ENCODE data around the gene STAG2. TPM values are rescaled to one million over a fixed set of nuclear protein-coding genes. Genes with fewer than 3 reads are reported as not detected.

STAG2 gene
- total and polyA plus RNA-seq, 2 donors = 37.9 to 168 TPM

DNA sequence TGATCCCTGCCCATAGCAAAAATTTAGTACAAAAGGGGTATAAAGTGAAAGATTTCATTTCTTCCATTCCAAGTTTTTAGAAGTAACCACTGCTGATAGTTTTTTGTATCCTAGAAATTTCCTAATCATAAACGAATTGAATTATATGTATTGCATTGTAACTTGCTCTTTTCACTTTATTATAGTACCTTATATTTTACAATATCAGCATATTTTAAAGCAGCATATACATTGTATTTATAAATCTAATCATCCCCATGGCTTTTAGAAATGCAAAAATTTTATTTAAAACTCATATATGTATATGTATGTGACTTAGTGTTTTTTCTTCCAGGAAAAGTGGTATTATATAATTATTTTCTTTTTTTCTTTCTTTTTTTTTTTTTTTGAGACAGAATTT is 27.7 kb downstream of the STAG2 start:
- H3K4me1 ChIP-seq (ENCODE audit: insufficient read depth) = no peaks in the 10 kb centered on the region

DNA sequence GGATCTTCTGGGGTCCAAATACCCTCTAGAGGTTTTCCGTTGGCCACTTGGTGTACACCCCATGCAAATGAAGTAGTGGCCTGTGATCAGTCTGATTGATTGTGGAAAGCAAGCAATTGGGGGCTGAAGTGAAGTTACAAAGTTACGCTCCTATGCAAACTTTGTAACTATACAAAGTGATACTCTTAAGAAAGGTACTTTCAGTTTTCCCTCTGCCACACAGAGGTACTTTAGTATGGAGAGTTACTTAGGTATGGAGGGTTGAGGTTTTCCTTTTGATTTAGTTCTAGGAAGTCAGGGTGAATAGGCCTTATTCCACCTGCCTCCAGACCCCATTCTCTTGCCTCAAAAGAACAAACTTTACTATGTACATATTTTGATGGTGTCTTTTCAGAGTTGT is 28.7 kb downstream of the STAG2 start:
- Histone ChIP-seq H3K36me3 (ENCODE audit: insufficient read depth) (no peaks in the 10 kb centered on the region), H3K4me3 (ENCODE audit: low read depth, low read length) (no peak overlapping the region), H3K4me1 (ENCODE audit: insufficient read depth) (no peaks in the 10 kb centered on the region), H3K27ac (ENCODE audit: low read depth) (no peak overlapping the region)
- no peak for DNase-seq (ENCODE audit: extremely low spot score)
- 99% methylated on average over 2 of the region's 2 CpGs for WGBS

More for the DNA sequence above, 27.7 kb downstream of the STAG2 start:
- no peak for DNase-seq (ENCODE audit: extremely low spot score)
- no peak overlapping the region for H3K27ac ChIP-seq (ENCODE audit: low read depth)
- H3K36me3 ChIP-seq (ENCODE audit: insufficient read depth) = no peaks in the 10 kb centered on the region
- 60% methylated on average over 1 of the region's 1 CpG for WGBS
- H3K4me3 ChIP-seq (ENCODE audit: low read depth, low read length) = no peak overlapping the region

DNA sequence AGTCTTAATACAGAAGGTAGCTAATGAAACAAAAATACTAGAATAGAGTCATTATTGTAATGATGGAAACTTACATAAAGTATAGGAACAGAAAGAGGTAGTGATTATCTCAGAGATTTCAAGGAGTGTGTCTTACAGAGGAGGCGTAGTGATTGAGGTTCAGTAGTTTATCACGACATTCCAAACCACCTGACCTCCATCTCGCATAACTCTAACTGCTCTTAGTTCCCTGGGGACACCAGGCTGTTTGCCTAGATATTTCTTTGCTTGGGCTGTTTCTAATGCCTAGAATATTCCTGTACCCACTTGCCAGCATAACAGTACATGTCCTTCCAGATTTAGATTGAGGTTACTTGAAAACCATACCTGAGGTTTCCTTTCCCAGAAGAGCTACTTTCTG is 29.1 kb downstream of the STAG2 start:
- no peak overlapping the region for H3K4me3 ChIP-seq (ENCODE audit: low read depth, low read length)
- 66% methylated on average over 3 of the region's 3 CpGs for WGBS
- DNase-seq (ENCODE audit: extremely low spot score) = no peak
- no peak overlapping the region for H3K27ac ChIP-seq (ENCODE audit: low read depth)
- H3K4me1 ChIP-seq (ENCODE audit: insufficient read depth) = no peaks in the 10 kb centered on the region
- no peaks in the 10 kb centered on the region for H3K36me3 ChIP-seq (ENCODE audit: insufficient read depth)

DNA sequence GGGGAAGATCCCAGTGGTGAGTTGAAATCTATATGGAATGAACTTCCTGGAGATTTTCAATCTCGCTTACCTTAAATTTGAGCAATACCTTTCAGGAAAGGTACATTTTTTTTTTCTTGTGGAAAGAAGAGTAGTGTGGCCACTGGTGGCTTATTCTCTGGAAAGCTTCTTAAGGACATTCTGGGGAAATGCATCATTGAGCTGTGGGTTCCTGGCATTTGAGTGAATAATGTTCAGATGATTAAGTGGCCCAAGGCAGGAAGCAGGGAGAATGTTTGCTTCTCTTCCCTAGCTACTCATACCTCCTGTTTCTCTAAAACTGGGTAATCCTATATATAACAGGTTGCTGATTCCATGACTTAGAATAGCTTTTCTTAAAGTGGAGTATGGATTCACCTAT is 31.8 kb downstream of the STAG2 start:
- 100% methylated on average over 1 of the region's 1 CpG for WGBS
- Histone ChIP-seq H3K4me1 (ENCODE audit: insufficient read depth) (no peaks in the 10 kb centered on the region), H3K4me3 (ENCODE audit: low read depth, low read length) (no peak overlapping the region), H3K27ac (ENCODE audit: low read depth) (no peak overlapping the region), H3K36me3 (ENCODE audit: insufficient read depth) (no peaks in the 10 kb centered on the region)
- DNase-seq (ENCODE audit: extremely low spot score) = no peak

DNA sequence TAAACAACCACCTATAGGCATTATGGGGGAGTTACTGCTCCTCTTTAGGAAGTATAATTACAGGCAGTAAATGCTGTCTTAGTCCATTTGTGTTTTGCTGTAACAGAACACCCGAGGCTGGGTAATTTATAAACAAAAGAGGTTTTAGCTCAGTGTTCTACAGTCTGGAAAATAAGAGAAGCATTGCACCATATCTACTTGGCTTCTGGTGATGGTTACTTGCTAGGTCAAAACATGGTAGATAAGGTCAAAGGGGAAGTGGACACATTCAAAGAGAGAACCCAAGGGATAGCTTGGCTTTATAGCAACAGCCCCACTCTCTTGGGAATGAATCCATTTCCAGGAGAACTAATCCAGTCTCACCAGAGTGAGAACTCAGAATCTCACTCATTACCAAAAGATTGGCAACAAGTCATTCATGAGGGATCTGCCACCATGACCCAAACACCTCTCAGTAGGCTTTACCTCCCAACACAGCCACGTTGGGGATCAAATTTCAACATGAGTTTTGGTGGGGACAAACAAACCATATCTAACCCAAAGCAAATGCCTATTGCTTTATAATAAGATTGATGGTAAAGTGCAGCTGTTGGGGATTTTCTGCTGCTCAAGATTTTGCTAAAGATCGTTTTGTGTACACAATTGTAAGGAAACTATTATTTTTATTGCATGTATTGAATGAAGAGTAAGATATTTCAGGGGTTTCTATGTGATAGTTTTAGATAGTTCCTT is 32.6 kb downstream of the STAG2 start:
- Histone ChIP-seq H3K27ac (ENCODE audit: low read depth) (no peak overlapping the region), H3K4me1 (ENCODE audit: insufficient read depth) (no peaks in the 10 kb centered on the region), H3K36me3 (ENCODE audit: insufficient read depth) (no peaks in the 10 kb centered on the region), H3K4me3 (ENCODE audit: low read depth, low read length) (no peak overlapping the region)
- 21% methylated on average over 3 of the region's 3 CpGs for WGBS
- no peak for DNase-seq (ENCODE audit: extremely low spot score)

DNA sequence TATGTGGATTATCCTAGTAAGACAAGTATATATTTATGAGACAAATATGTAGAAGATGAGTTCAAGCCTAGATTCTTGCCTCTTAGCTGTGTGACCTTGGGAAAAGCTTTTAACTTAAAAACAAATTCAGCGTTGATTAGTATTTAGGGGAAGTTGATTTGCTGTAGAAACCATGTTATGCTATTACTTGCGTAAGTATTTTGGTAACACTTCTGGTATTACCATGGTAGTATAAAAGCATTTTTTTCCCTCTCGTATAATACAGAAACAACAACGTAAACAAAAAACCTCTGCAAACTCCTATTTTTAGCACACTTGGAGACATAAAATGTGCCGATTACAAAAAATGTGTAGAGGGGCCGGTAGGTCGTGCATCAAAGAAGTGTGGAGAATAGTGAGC is 33.2 kb downstream of the STAG2 start:
- Histone ChIP-seq H3K27ac (ENCODE audit: low read depth) (no peak overlapping the region), H3K4me1 (ENCODE audit: insufficient read depth) (no peaks in the 10 kb centered on the region), H3K4me3 (ENCODE audit: low read depth, low read length) (no peak overlapping the region), H3K36me3 (ENCODE audit: insufficient read depth) (no peaks in the 10 kb centered on the region)
- DNase-seq (ENCODE audit: extremely low spot score) = no peak
- WGBS = 48% methylated on average over 7 of the region's 7 CpGs

DNA sequence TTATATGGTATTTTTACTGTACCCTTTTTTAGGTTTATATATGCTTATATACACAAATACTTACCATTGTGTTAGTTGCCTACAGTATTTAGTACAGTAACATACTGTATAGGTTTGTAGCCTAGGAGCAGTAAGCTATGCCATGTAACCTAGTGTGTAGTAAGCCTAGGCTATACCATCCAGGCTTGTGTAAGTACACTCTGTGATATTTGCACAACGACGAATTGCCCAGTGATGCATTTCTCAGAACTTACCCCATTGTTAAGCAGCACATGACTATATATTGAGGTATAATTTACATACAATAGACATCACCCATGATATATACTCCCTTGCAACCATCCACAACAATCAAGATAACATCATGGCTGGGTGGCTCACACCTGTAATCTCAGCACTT is 40.1 kb downstream of the STAG2 start:
- no peak overlapping the region for H3K27ac ChIP-seq (ENCODE audit: low read depth)
- no peaks in the 10 kb centered on the region for H3K36me3 ChIP-seq (ENCODE audit: insufficient read depth)
- no peak overlapping the region for H3K4me3 ChIP-seq (ENCODE audit: low read depth, low read length)
- whole genome bisulfite sequencing = 97% methylated on average over 2 of the region's 2 CpGs
- no peaks in the 10 kb centered on the region for H3K4me1 ChIP-seq (ENCODE audit: insufficient read depth)
- DNase-seq (ENCODE audit: extremely low spot score) = no peak

DNA sequence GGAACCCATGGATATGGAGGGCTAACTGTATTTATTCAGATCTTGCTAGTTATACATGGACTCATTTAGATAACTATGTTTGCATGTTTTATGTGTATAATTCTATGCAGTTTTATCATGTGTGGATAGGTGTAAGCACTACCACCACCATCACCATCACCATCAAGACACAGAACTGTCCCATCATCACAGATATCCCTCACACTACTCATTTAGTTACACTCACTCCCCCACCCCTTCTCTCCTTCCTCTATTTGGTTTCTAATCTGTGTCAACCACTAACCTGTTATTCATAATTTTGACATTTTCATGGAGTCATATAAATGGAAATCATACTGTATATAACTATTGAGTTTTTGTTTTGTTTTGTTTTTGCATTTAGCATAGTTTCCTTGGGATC is 43.7 kb downstream of the STAG2 start:
- Histone ChIP-seq H3K4me3 (ENCODE audit: low read depth, low read length) (no peak overlapping the region), H3K36me3 (ENCODE audit: insufficient read depth) (no peaks in the 10 kb centered on the region), H3K4me1 (ENCODE audit: insufficient read depth) (no peaks in the 10 kb centered on the region), H3K27ac (ENCODE audit: low read depth) (no peak overlapping the region)
- DNase-seq (ENCODE audit: extremely low spot score) = no peak

DNA sequence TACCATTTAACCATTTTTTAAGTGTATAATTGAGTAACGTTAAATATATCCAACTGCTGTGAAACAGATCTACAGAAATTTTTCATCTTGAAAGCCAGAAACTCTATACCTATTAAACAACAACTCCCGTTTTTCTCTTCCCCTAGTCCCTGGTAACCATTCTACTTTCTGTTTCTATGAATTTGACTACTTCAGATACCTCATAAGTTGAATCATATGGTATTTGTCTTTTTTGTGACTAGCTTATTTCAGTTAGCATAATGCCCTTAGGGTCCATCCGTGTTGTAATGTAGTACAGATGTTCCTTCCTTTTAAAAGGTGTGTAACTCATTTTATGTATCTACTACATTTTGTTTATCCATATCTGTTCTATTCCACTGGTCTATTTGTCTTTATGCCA is 48.7 kb downstream of the STAG2 start:
- no peak overlapping the region for H3K4me3 ChIP-seq (ENCODE audit: low read depth, low read length)
- H3K36me3 ChIP-seq (ENCODE audit: insufficient read depth) = no peaks in the 10 kb centered on the region
- no peak overlapping the region for H3K27ac ChIP-seq (ENCODE audit: low read depth)
- WGBS = 92% methylated on average over 3 of the region's 3 CpGs
- no peaks in the 10 kb centered on the region for H3K4me1 ChIP-seq (ENCODE audit: insufficient read depth)
- DNase-seq (ENCODE audit: extremely low spot score) = no peak

DNA sequence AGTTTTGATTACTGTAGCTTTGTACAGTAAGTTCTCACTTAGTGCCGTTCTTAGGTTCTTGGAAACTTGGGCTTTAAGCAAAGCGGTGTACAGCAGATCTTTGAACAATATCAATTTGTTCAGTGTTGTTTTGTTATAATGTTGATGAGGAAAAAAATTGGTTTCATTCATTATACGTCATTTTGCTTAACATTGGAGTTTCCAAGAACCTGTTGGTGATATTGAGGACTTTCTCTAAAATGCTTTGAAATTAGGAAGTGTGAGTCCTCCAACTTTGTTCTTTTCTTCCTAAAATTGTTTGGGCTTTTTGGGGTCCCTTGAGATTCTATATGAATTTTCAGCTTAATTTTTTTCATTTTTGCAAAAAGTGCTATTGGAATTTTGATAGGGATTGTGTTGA is 49.1 kb downstream of the STAG2 start:
- Histone ChIP-seq H3K27ac (ENCODE audit: low read depth) (no peak overlapping the region), H3K4me1 (ENCODE audit: insufficient read depth) (no peaks in the 10 kb centered on the region), H3K4me3 (ENCODE audit: low read depth, low read length) (no peak overlapping the region), H3K36me3 (ENCODE audit: insufficient read depth) (no peaks in the 10 kb centered on the region)
- DNase-seq (ENCODE audit: extremely low spot score) = no peak
- WGBS = 95% methylated on average over 3 of the region's 3 CpGs

DNA sequence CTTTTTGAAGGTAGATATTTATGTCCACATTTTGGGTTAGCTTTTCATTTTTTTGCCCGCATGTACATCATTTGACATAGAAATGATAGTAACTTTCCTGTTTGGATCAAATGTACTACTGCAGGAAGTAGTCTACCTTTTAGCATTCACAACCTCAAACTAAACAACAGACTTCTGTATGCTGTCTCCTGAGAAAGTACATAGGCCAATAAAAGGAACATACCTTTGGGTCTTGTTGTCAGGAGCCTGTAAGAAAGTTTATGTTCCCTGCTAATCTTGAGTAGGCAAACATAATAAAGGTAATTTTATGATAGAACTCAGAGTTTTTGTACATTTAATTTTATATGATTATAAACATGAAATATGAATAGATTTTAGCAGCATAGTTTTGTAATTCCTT is 54.2 kb downstream of the STAG2 start:
- 93% methylated on average over 1 of the region's 1 CpG for WGBS
- no peaks in the 10 kb centered on the region for H3K4me1 ChIP-seq (ENCODE audit: insufficient read depth)
- no peak for DNase-seq (ENCODE audit: extremely low spot score)
- no peak overlapping the region for H3K4me3 ChIP-seq (ENCODE audit: low read depth, low read length)
- H3K27ac ChIP-seq (ENCODE audit: low read depth) = no peak overlapping the region
- H3K36me3 ChIP-seq (ENCODE audit: insufficient read depth) = no peaks in the 10 kb centered on the region

DNA sequence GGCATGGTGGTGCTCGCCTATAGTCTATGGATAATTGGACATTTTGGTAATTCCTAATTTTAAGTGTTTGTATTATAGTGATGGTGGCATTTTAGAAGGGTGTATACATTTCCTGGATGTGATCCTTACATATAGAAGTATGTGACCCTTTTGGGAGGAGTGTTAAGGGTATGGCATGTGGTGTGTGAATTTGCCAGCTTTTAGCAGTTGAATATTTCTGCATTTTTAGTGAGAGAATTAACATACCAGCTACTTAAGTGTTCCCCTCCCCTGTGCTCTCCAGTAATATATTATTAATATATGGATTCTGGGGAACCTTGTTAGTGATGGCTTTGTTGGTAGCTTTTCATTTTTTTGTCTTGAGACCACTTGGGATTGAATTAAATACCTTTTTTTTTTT is 55.3 kb downstream of the STAG2 start:
- Histone ChIP-seq H3K4me1 (ENCODE audit: insufficient read depth) (no peaks in the 10 kb centered on the region), H3K27ac (ENCODE audit: low read depth) (no peak overlapping the region), H3K36me3 (ENCODE audit: insufficient read depth) (no peaks in the 10 kb centered on the region), H3K4me3 (ENCODE audit: low read depth, low read length) (no peak overlapping the region)
- no peak for DNase-seq (ENCODE audit: extremely low spot score)
- WGBS = 93% methylated on average over 1 of the region's 1 CpG

DNA sequence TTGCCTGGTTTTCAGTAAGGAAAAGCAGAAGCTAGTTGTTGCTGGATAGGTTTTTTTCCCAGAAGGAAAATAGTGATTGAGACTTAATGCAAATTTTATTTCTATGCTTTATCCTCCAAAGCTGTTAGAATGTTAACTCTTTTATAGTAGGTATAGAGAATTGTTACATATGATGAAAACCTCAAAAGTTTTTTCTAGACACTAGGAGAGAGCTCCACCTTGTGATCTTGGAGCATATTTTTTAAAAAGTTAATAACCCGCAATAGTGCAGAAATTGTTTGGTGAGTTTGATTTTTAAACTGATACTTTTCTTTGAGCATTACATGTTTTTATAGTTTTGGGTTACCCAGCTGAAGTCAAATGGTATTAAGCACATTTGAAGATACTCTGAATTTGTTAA is 56.5 kb downstream of the STAG2 start:
- Histone ChIP-seq H3K36me3 (ENCODE audit: insufficient read depth) (no peaks in the 10 kb centered on the region), H3K27ac (ENCODE audit: low read depth) (no peak overlapping the region), H3K4me3 (ENCODE audit: low read depth, low read length) (no peak overlapping the region), H3K4me1 (ENCODE audit: insufficient read depth) (no peaks in the 10 kb centered on the region)
- no peak for DNase-seq (ENCODE audit: extremely low spot score)
- 47% methylated on average over 1 of the region's 1 CpG for WGBS

DNA sequence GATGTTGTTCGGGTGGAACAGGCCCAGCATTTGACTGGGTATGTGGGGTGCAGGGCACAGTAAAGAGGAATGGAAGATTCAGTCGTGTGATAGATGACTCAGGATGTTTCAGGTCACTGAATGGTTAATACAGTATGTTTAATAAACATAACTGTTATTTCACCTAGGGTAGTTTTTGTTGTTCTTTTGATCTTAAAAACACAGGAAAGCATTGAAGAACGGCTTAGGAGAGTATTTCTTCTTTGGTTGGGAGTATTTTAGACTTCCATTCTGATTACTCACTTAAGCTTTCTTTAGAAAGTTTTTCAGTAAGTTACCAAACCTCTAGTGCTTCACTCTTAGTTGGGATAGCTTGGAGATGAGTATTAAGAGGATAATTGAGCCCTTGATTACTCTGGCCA is 62.3 kb downstream of the STAG2 start:
- Histone ChIP-seq H3K4me3 (ENCODE audit: low read depth, low read length) (no peak overlapping the region), H3K27ac (ENCODE audit: low read depth) (no peak overlapping the region), H3K4me1 (ENCODE audit: insufficient read depth) (no peaks in the 10 kb centered on the region), H3K36me3 (ENCODE audit: insufficient read depth) (no peaks in the 10 kb centered on the region)
- WGBS = 54% methylated on average over 3 of the region's 3 CpGs
- no peak for DNase-seq (ENCODE audit: extremely low spot score)

DNA sequence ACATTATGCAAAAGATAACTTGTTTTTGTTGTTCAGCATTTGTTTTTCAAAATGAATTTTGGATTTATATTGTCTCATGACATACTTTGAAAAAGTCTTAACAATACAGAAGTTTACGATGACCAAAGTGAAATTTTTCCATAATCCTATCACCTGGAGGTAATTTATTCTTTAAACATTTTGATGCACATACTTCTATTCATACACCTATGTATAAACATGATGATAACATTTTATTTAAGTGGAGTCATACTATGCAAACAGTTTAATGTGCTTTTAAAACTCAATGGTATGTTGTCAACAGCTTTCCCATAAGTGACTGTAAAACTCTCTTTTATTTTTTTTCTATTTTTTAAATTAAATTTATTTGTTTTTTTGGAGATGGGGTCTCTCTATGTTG is 65.0 kb downstream of the STAG2 start:
- H3K27ac ChIP-seq (ENCODE audit: low read depth) = no peak overlapping the region
- no peak overlapping the region for H3K4me3 ChIP-seq (ENCODE audit: low read depth, low read length)
- 84% methylated on average over 1 of the region's 1 CpG for WGBS
- no peaks in the 10 kb centered on the region for H3K36me3 ChIP-seq (ENCODE audit: insufficient read depth)
- no peaks in the 10 kb centered on the region for H3K4me1 ChIP-seq (ENCODE audit: insufficient read depth)
- no peak for DNase-seq (ENCODE audit: extremely low spot score)
